Gastroesophageal sphincter (tissue), 3 donors: ENCODE measurements around the gene ST8SIA3.

Source experiments
- EP300 ChIP-seq: sonication (generic); formaldehyde crosslinking; IDR thresholded peaks from one replicate; pipeline ENCODE4 v1.6.1; 2017; ENCODE audit warnings: antibody characterized with exemption, mild to moderate bottlenecking
- POLR2AphosphoS5 ChIP-seq: sonication (generic); formaldehyde crosslinking; IDR thresholded peaks from one replicate; pipeline ENCODE4 v1.6.1; 2017; ENCODE audit warnings: antibody characterized with exemption
- TF ChIP-seq, protein P1 (sequence below), 4 experiments: fragments of 200-600 bp in 2 of 4; fragments of 450-650 bp in 2 of 4; sonication (generic) in 1 of 4; IDR thresholded peaks; one replicate each; pipeline ENCODE4 v1.5.1; 2017 to 2019; ENCODE audit warnings: antibody characterized with exemption in 4 of 4, mild to moderate bottlenecking in 2 of 4, moderate library complexity in 2 of 4

DNA sequence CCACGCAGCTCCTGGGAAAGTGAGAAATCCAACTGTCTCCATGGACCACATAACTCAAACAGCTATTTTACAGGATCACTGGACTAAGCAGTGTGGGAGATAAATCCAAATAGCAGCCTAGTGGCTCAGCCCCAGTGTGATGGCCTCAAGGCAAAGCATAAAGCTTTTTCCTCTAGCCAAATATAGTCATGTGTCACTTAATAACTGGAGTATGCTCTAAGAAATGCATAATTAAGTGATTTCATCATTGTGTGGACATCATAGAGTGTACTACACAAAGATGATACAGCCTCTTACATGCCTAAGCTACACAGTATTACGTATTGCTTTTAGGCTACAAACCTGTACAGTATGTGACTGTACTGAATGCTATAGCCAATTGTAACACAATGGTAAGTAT is 31.8 kb upstream of the ST8SIA3 start:
- TF ChIP-seq, protein P1, sequence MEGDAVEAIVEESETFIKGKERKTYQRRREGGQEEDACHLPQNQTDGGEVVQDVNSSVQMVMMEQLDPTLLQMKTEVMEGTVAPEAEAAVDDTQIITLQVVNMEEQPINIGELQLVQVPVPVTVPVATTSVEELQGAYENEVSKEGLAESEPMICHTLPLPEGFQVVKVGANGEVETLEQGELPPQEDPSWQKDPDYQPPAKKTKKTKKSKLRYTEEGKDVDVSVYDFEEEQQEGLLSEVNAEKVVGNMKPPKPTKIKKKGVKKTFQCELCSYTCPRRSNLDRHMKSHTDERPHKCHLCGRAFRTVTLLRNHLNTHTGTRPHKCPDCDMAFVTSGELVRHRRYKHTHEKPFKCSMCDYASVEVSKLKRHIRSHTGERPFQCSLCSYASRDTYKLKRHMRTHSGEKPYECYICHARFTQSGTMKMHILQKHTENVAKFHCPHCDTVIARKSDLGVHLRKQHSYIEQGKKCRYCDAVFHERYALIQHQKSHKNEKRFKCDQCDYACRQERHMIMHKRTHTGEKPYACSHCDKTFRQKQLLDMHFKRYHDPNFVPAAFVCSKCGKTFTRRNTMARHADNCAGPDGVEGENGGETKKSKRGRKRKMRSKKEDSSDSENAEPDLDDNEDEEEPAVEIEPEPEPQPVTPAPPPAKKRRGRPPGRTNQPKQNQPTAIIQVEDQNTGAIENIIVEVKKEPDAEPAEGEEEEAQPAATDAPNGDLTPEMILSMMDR (IDR thresholded peaks at IDR 0.05) = no peak
- TF ChIP-seq EP300 (no peak), POLR2AphosphoS5 (no peak)
